ENCODE measurements around the gene ARHGDIA.
A peak's percentile ranks its signal among the peaks of the same experiment; 100 is the strongest.

The ARHGDIA gene

DNA sequence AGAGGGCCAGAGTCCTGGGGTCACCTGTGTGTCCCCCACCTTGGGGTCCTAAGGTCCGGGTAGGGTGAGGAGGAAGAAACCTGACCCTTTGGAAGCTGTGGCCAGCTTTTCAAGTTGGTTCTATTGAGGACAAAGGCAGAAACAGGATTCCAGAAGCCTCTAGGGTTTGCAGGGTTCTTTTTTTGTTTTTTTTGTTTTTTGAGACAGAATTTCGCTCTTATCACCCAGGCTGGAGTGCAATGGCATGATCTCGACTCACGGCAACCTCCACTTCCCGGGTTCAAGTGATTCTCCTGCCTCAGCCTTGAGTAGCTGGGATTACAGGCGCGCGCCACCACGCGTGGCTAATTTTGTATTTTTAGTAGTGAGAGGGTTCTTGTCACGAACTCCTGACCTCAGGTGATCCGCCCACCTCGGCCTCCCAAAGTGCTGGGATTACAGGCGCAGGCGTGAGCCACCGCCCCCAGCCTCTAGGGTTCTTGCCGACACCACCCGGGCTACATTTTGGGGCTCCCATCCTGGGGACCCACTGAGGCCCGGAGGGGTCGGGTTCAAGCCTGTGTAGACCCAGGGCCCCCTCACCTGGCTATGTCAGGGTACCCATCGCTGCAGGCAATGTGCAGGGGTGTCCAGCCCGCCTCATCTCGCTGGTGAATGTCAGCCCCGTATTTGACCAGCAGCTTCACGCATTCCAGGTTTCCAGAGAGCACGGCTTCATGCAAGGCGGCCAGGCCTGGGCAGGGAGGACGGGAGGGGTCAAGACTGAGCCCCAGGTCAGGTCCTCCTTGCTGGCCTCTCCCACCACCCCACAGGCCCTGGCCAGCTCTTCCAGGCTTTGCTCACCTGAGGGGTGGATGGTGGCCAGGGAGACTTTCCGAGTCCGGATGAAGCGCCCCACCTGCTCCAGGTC, 37.0 kb downstream of the ARHGDIA start:
- Histone ChIP-seq H3K27me3 (ENCODE audit: insufficient read depth, poor library complexity, severe bottlenecking) (no peaks in the 10 kb centered on the region), H3K4me3 (ENCODE audit: severe bottlenecking) (peak overlapping the region; percentile 53), H3K27ac (ENCODE audit: poor library complexity, severe bottlenecking) (peak overlapping the region; percentile 71), H3K9me3 (ENCODE audit: severe bottlenecking) (no peaks in the 10 kb centered on the region), H3K36me3 (ENCODE audit: low read depth) (no peaks in the 10 kb centered on the region), H3K4me1 (ENCODE audit: insufficient read depth, poor library complexity, severe bottlenecking) (peaks cover 8% of the 10 kb centered on the region)
- ATAC-seq (ENCODE audit: low read depth) (no peak), DNase-seq (ENCODE audit: low spot score) (no peak)
- TF ChIP-seq, protein P1, sequence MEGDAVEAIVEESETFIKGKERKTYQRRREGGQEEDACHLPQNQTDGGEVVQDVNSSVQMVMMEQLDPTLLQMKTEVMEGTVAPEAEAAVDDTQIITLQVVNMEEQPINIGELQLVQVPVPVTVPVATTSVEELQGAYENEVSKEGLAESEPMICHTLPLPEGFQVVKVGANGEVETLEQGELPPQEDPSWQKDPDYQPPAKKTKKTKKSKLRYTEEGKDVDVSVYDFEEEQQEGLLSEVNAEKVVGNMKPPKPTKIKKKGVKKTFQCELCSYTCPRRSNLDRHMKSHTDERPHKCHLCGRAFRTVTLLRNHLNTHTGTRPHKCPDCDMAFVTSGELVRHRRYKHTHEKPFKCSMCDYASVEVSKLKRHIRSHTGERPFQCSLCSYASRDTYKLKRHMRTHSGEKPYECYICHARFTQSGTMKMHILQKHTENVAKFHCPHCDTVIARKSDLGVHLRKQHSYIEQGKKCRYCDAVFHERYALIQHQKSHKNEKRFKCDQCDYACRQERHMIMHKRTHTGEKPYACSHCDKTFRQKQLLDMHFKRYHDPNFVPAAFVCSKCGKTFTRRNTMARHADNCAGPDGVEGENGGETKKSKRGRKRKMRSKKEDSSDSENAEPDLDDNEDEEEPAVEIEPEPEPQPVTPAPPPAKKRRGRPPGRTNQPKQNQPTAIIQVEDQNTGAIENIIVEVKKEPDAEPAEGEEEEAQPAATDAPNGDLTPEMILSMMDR (IDR thresholded peaks at IDR 0.05; ENCODE audit: poor library complexity, severe bottlenecking), result no peak

DNA sequence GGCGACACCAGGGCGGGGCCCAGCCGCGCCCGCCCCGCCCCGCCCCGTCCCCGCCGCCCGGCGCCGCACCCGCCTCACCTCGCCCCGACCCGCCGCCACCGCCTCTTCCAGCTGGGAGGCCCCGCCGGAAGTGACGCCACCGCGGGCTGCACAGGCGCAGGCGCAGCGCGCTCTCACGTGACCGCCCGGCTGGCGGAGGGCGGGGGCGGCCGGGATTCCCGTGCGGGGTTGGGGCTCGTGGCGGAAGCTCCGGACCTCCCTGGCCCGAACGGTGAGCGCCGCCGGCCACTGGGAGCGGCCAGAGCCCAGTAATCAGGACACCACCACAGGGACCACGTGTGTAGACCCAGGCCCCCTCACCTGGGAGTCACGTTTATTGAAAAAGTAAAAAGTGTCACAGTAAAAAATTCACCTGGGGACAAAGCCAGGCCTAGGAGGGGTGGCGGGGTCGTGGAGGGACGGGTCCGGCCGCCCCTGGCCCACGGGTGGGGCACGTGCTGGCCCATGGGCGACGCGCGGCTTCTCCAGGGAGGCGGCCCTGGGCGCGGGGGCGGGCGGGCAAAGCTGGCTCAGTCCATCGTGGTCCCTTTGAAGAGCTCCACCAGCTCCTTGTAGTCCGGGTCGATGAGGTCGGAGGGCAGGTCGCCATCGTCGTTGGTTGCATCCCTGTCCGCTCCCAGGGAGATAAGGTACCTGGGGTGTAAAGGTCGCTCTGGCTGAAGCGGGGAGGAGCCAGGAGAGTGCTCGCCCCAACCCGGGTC, 37.8 kb downstream of the ARHGDIA start, which contains the start of gene MCRIP1:
Gene MCRIP1 (minus strand): TSS at position 132 of the 761 bp plus-strand sequence. CDS start 8,785 bp downstream, outside the sequence.
- peak within 1 kb of the TSS; percentile 53 for H3K4me3 ChIP-seq (ENCODE audit: severe bottlenecking)
- no peaks in the 10 kb centered on the region for H3K36me3 ChIP-seq (ENCODE audit: low read depth)
- H3K4me1 ChIP-seq (ENCODE audit: insufficient read depth, poor library complexity, severe bottlenecking), result peaks cover 8% of the 10 kb centered on the region
- ATAC-seq (ENCODE audit: low read depth) (peak; percentile 71), DNase-seq (ENCODE audit: low spot score) (peak; percentile 97)
- no peaks in the 10 kb centered on the region for H3K27me3 ChIP-seq (ENCODE audit: insufficient read depth, poor library complexity, severe bottlenecking)
- peak within 1 kb of the TSS; percentile 71 for H3K27ac ChIP-seq (ENCODE audit: poor library complexity, severe bottlenecking)
- TF ChIP-seq, protein P1 (IDR thresholded peaks at IDR 0.05; ENCODE audit: poor library complexity, severe bottlenecking), result no peak
- no peaks in the 10 kb centered on the region for H3K9me3 ChIP-seq (ENCODE audit: severe bottlenecking)

DNA sequence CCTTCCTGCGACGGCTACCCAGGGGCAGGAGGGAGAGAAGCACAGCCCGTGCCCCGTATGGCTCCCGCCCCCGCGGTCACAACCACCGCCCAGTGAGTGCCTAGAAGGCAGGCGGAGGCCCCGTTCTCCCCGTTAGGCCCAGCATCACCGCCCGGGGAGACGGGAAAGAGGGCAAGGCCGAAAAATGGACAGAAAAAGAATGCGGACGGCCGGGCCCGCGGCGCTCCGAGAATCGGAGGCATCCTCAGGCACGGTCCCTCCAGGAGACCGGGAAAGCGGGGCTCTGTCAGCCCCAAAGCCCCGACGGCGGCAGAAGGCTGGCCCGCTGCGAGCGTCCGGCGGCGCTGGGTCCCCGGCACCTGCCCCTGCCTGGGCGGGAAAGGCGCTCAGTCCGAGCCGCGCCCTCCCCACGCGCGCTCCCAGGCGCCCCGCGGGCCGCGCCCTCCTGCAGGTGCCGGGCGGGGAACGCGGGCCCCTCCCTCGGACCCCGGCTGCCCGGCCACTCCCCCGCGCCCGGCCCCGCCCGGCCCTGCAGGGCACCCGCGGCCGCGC, 38.5 kb downstream of the ARHGDIA start:
- Histone ChIP-seq H3K9me3 (ENCODE audit: severe bottlenecking) (no peaks in the 10 kb centered on the region), H3K4me3 (ENCODE audit: severe bottlenecking) (peak overlapping the region; percentile 53), H3K27ac (ENCODE audit: poor library complexity, severe bottlenecking) (peak overlapping the region; percentile 71), H3K27me3 (ENCODE audit: insufficient read depth, poor library complexity, severe bottlenecking) (no peaks in the 10 kb centered on the region), H3K4me1 (ENCODE audit: insufficient read depth, poor library complexity, severe bottlenecking) (peaks cover 8% of the 10 kb centered on the region), H3K36me3 (ENCODE audit: low read depth) (no peaks in the 10 kb centered on the region)
- DNase-seq (ENCODE audit: low spot score), result peak; percentile 74
- TF ChIP-seq, protein P1 (IDR thresholded peaks at IDR 0.05; ENCODE audit: poor library complexity, severe bottlenecking), result no peak
- ATAC-seq (ENCODE audit: low read depth), result peak; percentile 43

DNA sequence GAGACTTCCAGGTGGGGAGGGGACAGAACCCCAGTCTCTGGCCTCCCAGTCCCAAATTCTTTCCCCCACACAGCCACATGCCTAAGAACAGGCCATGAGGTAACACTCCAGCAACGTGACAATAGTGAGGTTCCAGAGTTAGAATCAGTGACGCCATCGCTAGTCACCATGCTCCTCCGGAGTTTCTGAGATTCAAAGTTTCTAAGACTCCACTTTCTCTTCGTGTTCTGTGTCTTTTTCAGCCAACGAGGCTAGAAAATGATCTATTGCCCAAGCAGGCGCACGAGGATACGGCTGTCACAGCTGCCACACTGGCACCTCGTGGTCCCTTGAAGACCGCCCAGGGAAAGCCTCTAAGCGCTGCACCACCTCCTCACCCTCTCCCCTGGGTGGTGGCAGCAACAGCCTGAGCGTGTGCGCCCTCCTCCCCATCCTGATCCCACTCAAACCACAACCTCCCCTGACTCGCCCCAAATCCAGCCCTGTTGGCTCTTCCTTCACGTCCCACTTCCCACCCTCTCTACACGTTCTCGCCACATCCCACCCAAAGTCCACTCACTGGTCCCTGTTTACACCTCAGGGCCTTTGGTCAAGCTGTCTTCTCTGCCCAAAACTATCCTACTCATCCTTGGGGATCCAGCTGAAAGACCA, 39.1 kb downstream of the ARHGDIA start:
- Histone ChIP-seq H3K4me3 (ENCODE audit: severe bottlenecking) (peak overlapping the region; percentile 53), H3K9me3 (ENCODE audit: severe bottlenecking) (no peaks in the 10 kb centered on the region), H3K27ac (ENCODE audit: poor library complexity, severe bottlenecking) (peak overlapping the region; percentile 71), H3K27me3 (ENCODE audit: insufficient read depth, poor library complexity, severe bottlenecking) (no peaks in the 10 kb centered on the region), H3K36me3 (ENCODE audit: low read depth) (no peaks in the 10 kb centered on the region), H3K4me1 (ENCODE audit: insufficient read depth, poor library complexity, severe bottlenecking) (peaks cover 8% of the 10 kb centered on the region)
- TF ChIP-seq, protein P1 (IDR thresholded peaks at IDR 0.05; ENCODE audit: poor library complexity, severe bottlenecking), result no peak
- DNase-seq (ENCODE audit: low spot score) (no peak), ATAC-seq (ENCODE audit: low read depth) (peak; percentile 7; the same call in 2 of the 3 replicates)

Data from RWPE2 (cell line).